ENCODE data around the gene CCDC13.

GRCh38 chr3:42731476-42732195, 41.4 kb downstream of the CCDC13 start:
- TF ChIP-seq CTCF (conservative IDR thresholded peaks at IDR 0.05) = no peak
- TF ChIP-seq EZH2 (IDR thresholded peaks at IDR 0.05; ENCODE audit: low read depth) = no peak
